Neural progenitor cell (in vitro differentiated cells): ENCODE measurements around the gene RCSD1.

Source experiments
- CTCF ChIP-seq: fragments of 200-600 bp; sonication (generic); IDR thresholded peaks from 2 replicates; pipeline ENCODE4 v1.5.1; 2017; ENCODE audit warnings: antibody characterized with exemption, mild to moderate bottlenecking
- EZH2 ChIP-seq: fragments of 200-600 bp; sonication (generic); IDR thresholded peaks from 2 replicates; pipeline ENCODE4 v1.6.1; 2017; ENCODE audit warnings: antibody characterized with exemption, mild to moderate bottlenecking, moderate library complexity
- EZH2phosphoT487 ChIP-seq: fragments of 200-600 bp; sonication (generic); IDR thresholded peaks from 2 replicates; pipeline ENCODE4 v1.6.1; 2017; ENCODE audit warnings: antibody characterized with exemption

DNA sequence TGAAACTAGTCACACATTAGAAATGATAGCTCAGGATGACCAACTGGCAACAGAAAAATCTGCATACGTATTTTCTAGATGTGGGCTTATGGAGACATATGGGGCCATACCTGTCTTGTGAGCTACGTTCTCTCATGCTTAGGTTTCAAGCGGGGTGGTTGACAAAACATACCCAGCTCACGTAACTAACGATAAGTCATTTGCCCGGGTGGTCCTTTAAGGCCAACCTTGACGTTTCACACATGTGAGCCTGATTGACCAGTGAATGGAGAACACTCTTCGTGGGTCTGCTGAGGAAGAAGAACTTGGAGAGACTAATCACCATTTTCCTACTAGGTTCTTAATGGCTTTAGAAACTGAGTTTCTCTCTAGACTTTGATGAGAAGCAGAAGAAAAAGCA, 13.5 kb upstream of the RCSD1 start:
- TF ChIP-seq CTCF (no peak), EZH2 (no peak), EZH2phosphoT487 (no peak)
